HG03097 (cell line): ENCODE measurements around the gene GATD1.

Experiments used
- ATAC-seq: cut with Tn5 transposase; IDR thresholded peaks from one replicate; pipeline ENCODE4 v1.9.1; 2021; ENCODE audit not compliant: unreplicated experiment, low FRiP score

GATD1 gene, protein sequence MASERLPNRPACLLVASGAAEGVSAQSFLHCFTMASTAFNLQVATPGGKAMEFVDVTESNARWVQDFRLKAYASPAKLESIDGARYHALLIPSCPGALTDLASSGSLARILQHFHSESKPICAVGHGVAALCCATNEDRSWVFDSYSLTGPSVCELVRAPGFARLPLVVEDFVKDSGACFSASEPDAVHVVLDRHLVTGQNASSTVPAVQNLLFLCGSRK

DNA sequence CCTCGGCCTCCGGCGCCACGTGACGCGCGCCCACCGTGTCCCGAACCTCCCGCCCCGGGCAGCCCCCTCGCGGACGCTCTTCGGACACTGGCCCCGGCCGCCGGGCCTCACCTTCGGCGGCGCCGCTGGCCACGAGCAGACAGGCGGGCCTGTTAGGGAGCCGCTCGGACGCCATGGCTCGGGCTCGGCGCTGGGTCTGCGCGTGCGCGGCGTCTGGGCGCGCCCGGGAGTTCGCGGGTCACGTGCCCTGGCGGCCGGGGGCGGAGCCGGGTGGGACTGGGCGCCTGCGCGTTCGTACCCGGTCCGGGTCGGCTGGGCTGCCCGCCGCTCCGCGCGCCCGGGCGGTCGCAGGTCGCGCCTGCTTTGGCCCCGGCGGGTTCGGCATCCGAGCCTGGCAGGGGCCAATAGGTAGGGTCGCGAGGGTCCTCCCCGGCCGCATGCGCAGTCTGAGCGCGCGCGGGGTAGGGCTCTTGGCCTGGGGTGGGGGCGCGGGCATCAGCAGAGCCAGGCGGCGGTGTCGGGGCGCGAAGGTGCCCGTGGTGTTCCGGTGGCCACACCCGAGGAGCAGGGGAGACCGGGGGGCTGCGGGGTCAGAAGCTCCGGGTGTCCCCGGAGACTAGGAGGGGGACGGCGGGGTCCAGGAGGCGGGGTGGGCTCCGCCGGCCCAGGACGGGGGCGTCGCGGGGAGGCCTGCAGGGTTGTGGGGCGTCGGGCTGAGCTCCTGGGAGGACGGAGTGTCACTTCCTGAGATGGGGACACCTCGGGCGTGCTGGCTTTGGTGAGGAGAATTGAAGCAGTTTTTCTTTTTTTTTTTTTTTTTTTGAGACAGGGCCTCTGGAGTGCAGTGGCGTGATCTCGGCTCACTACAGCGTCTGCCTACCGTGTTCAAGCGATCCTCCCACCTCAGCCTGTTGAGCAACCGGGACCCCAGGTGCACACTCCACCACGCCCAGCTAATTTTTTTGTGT lies at the start of gene GATD1:
Gene GATD1, minus strand, starts transcription at position 200 of the 968 bp plus-strand sequence. Its CDS starts 25 bp downstream, at position 175.
- peak; percentile 66 for ATAC-seq

DNA sequence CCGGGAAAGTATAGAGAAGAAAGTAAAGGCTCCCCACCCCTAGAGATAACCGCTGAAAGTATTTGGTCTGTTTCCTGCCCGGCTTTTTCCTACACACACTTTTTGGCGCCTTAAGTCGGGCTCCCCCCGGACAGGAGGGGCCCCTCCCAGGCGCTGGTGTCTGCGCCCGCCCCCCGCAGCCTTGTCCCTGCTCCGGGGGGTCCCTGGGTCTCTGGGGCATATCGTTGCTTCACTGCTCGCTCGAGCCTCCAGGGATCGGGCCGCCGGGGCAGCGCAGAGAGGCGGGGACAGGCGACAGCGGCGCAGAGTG lies 49.5 kb upstream of the GATD1 start:
- ATAC-seq: no peak

DNA sequence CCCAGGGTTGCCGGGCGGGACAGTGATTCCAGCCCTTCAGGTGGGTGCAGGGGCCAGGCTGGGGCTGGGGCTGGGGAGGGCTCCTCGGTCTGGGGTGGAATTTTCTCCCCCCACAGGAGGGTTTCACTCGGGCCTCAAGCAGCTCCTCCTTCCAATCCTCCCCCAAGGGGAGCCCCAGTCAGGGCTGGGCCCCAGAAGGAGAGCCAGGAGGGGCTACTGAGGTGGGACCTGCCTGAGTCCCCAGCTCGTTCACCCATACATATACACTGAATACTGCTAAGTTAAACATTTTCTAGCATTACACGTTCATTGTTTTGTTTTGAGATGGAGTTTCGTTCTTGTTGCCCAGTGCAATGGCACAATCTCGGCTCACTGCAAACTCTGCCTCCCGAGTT lies 48.9 kb upstream of the GATD1 start:
- no peak for ATAC-seq

DNA sequence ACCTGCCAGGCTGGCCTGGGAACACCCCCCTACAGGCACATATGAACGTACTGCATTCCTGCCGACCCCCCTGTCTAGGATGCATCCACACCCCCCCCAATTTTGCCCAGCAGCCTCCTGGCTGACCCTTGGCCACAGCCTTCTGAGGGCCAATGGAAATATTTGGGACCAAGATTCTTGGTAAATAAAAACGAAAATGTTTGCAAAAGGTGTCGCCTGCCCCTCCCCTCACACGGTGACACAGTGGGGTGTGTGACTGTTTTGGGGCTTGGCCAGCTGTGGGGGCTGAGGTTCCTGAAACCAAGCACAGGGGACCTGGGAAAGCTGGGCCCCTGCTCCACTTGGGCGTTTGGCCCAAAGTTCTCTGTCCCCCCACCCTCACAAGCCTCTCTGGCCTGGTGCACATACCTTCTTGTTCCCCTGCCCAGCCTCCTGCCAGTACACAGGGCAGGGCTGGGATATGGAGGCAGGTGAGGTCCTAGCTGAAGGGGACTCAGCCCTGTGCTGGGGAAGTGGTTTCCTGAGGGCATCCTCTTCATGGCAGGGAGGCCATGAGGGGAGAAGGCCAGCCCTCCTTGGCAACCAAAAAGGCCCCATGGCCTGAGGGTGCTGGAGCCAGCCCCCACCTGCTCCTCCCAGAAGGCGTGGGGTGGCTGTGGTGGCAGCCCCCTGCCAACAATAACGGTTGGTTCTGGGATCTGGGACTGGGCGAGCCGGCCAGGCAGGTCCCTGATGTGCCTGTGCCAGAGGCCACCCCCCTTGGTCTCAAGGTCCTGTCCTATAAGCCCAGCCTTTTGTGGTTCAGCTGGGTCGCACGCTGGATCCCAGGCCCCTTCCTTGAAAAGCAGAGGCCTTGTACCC lies 48.3 kb upstream of the GATD1 start:
- no peak for ATAC-seq

DNA sequence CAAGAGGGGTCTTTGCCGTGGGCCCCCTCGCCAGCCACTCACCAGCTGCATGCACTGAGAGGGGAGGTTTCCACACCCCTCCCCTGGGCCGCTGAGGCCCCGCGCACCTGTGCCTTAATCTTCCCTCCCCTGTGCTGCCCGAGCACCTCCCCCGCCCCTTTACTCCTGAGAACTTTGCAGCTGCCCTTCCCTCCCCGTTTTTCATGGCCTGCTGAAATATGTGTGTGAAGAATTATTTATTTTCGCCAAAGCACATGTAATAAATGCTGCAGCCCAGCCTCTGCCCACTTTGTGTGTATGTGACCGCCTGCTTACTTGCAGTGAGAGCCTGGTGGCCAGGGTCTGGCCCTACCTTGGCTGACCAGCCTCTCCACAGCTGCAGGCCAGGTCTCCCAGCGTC lies 47.7 kb upstream of the GATD1 start:
- no peak for ATAC-seq

DNA sequence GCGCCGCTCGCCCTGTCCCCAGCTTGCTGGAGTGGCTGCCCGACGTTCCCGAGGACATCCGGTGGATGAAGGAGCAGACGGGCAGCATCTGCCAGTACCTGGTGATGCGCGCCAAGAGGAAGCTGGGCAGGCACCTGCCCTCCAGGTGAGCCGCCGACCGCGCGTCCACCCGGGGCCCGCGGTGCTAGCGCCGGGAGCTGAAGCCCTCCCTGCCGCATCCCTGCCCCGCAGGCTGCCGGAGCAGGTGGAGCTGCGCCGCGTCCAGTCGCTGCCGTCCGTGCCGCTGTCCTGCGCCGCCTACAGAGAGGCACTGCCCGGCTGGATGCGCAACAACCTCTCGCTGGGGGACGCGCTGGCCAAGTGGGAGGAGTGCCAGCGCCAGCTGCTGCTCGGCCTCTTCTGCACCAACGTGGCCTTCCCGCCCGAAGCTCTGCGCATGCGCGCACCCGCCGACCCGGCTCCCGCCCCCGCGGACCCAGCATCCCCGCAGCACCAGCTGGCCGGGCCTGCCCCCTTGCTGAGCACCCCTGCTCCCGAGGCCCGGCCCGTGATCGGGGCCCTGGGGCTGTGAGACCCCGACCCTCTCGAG lies 47.1 kb upstream of the GATD1 start:
- no peak for ATAC-seq

DNA sequence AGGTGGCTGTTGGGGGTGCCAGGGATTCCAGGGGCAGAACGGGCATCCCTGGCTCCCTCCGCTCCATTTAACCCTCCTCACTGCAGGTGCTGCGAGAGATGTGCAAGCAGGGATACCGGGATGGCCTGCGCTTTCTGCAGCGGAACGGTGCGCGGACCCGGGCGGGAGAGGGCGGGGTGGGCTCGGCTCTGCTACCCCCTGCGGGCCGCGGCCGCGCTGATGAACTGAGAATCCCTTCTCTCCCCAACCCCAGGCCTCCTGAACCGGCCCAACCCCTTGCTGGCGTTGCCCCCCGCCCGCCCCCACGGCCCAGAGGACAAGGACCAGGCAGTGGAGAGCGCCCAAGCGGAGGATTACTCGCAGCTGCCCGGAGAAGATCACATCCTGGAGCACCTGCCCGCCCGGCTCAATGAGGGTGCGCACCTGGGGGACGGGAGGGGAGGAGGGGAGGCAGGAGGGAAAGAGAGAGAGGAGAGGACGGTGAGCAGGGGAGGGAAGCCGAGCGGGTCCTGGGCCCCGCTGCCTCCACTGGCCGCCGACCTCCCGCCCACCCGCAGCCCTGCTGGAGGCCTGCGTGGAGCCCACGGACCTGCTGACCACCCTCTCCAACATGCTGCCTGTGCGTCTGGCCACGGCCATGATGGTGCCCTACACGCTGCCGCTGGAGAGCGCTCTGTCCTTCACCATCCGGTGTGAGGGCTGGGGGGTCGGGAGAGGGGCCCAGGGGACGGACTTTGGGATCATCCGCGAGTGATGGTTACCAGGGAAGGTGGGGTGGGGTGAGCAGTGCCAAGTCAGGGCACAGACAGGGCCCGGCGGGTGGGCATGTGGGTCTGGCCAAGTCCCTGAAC lies 46.4 kb upstream of the GATD1 start:
- no peak for ATAC-seq

DNA sequence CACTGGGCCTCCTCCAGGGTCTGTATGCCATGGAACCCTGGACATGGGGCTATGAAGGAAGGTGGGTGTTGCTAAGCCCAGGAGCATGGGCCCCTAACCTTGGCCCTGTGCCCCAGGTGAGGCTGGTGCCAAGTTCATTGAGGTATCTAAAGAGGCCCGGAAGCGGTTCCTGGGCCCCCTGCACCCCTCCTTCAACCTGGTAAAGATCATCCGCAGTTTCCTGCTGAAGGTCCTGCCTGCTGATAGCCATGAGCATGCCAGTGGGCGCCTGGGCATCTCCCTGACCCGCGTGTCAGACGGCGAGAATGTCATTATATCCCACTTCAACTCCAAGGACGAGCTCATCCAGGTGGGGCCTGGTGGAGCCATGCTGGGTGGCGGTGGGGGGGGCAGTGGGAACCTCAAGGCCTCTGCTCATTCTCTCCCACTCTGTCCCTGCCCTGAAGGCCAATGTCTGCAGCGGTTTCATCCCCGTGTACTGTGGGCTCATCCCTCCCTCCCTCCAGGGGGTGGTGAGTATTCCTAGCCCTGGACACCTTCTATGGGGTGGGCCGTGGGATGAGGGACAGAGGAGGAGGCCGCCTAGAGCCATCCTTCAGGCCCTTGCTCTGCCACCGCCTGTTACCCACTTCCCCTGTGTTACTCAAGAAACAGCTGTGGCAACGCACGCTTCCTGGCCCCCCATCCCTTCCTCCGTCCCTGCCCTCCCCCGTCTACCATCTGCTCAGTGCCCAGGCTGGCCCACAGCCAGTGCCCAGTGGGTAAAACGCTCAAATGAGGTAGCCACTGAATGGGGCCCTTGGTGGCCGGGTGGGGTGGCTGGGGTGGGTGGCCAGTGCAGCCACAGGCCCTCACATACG lies 44.5 kb upstream of the GATD1 start:
- no peak for ATAC-seq

DNA sequence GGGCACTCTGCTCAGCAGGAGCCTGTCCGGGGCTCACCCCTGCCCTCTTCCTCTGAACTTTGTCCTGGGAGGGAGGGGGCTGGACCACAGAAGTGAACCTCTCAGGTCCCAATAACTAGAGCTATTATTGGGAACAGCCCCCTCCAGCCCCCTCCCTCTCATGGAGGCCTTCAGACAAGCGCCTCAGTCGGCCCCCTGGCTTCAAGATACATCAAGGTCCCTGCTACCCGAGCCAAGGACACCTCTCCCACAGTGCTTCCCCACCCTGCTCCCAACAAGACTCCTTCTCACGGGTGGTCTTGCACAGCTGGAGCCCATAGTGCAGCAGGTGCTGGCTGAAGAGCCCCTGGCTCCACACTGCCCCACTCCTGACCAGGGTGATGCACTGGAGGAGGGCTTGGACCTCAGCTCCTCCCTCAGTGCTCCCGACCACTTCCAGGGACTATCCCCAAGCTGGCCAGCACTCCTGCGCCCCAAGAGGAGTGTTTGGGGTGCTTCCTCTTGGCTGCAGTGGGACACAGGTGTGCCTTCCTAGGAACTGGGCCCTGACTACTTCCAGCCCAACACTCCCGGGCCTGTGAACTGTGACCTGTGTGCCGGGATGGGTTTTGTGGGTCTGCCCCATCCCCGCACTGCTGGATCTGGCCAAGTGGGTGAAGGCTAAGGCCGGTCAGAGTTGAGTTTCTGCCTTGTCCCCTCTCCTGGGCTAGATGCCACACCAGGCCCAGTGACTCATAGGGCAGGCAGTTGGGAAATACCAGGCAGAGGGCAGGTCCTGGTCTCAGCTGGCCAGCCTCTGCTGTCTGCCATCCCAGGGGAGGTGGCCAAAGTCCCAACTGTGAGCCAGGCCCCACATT lies 43.6 kb upstream of the GATD1 start:
- ATAC-seq: no peak

DNA sequence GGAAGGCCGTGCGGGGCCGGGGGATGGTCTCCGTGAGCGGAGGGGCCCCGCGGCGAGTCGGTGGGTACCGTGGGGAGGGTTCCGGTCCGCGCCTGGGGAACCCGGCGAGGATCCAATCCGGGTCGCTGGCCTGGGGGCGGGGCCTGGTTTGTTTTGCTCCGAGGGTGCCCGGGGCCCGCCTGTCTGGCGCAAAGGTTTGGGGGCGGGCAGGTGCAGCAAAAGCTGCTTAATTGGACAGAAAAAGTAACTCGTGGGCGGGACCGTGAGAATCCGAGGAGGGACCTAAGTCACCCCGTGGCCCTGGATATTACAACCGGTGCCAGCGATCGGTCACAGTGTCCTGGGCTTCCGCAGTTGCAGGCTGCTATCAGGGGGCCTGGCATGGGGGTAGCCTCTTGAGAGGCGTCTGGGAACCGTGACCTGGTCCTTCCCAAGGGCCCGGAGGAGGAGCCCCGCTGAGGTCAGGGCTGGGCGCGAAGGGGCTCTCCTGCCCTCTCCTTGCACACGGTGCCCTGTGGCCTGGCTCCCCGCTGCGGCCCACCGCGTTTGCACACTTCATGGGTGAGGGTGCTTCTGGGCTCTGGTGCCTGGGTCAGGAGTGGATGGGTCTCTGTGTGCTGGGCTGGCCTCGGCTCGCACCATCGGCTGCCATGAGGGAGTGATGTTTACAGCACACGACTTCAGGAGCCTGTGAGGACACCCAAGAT lies 42.8 kb upstream of the GATD1 start:
- peak; percentile 50 for ATAC-seq

DNA sequence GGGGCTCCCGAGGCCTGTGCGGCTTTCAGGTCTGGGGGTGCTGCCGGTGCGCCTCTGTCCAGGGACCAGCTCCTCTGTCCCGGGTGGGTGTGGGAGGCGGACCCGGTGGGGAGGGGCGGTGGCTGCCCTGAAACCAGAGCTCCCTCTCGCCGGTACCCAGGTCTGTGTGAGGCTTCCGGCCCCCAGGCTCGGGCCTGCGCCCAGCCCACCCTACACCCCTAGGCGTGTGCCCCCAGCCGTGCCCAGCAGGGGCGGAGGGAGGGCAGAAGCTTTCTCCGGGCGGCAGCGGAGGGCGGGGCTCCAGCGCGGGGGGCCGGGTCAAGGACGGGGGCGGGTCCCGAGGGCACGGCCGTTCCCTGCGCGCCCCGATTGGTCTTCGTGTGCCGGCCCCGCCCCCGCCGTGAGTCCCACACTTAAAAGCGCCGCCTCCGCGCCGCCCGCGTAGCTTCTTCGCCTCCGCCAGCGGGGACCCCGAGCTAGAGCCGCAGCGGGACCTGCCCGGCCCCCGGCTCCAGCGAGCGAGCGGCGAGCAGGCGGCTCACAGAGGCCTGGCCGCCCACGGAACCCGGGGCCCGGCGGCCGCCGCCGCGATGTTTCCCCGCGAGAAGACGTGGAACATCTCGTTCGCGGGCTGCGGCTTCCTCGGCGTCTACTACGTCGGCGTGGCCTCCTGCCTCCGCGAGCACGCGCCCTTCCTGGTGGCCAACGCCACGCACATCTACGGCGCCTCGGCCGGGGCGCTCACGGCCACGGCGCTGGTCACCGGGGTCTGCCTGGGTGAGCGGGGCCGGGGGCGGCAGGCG lies 42.0 kb upstream of the GATD1 start:
- ATAC-seq: peak; percentile 60

DNA sequence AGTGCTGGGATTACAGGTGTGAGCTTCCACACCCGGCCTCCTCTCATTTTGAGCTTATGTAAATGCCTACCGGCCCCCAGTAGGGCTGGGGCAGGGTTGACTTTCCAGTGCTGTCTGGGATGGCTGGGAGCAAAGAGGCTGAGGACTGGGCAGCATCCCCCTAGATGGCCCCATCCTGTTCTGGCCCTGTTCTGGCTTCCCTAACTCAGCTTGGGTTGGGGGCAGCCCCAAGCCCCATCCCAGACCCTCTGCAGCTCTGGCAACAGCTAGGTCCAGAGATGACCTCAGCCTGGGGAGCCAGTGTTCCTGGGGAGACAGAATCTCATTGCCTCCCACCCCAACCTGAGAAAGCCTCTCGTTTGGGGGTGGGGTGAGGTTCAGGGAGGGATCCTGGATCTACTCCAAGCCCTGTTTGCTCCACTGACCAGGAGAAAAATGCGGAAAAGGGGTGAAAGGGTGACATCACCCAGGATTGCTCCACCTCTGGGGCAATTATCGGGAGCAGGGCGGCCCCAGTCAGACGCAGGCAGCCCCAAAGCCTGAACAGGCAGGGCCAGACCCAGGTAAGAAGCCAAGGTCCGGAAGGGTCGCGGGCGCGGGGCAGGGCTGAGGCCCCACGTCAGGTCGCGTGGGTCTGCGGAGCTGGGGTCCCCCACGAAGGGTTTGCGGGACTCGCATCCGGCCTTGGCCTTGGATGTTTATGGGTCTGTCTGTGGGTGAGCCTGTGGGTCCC lies 41.3 kb upstream of the GATD1 start, which contains the start of gene PNPLA2:
Gene PNPLA2, plus strand, starts transcription at position 519 of the 733 bp plus-strand sequence. CDS start 805 bp downstream, outside the sequence.
- peak; percentile 3 for ATAC-seq

DNA sequence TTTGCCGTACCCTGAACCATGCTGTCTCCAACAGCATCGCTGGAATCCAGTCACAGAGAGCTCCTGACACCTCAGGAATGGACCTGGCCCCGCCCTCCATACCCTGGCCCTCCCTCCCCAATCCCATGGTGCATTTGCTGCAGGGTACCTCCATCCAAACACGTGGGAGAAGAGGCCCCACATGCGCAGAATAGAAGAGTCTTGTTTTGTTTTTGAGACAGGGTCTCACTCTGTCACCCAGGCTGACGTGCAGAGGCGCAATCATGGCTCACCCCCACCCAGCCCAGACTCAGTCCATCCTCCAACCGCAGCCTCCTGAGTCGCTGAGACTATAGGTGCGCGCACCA lies 39.1 kb upstream of the GATD1 start:
- no peak for ATAC-seq

DNA sequence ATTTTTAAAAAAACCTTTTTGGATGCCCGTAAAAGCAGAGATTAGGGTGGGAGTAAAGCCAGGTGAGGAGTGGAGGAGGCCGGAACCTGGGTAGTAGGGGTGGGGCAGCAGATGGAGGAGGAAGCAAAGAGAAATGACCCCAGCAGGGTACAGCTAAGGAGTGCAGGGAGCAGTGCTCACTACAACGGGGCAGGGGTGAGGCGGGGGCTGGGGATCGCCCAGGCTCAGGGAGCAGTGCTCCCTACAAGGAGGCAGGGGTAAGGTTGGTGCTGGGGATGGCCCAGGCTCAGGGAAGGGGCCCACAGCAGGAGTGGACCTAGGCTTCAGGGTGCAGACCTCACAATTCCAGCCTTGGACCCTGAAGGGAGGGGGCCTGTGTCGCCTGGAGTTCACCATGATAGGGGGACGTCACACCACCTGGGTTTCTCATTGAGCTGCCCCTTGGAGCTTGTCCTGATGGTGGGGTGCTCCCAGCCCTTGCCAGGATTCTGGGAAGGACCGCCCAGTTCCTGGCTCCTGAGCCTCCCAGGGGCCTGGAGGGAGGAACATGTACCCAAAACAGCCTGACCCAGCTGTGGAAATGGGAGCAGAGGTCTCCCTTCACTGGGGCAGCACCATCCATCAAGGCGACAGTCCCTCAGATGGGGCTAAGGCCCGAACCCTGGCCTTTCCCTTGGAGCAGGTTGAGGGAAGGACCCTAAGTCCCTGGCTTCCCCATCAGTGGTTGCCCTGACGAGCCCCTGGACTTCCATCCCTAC lies 38.6 kb upstream of the GATD1 start:
- ATAC-seq: no peak

DNA sequence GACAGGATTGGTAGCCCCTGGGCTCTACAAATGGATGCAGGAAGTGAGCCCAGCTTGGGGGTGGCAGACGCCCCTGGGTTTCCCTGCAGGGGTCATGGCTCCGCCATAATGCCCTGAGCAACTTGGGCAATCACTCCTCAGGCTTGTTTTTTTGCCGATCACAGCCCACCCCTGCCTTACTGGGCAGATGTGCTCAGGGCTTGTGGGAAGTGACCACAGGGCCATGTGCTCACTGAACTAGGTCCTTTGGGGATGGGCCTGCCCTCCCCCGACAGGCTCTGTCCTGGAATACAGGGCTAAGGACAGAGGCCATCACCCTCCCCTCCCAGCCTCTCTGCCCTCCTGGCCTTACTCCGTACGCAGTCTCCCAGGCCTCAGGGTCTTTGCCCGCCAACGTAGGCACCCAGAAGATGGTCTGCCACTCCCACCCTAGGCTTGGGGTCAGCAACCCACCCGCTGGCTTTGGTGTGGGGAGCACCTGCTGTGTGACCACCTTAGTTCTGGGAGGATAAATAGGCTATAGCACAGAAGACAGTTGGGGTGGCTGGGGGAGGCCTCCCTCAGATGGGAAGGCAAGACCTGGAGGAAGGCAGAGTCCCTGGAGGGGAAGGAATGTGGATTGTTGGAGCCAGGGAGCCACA lies 36.3 kb upstream of the GATD1 start:
- no peak for ATAC-seq
